Subcutaneous adipose tissue (tissue), 4 donors: ENCODE measurements around the gene GMEB2. TPM values are rescaled to one million over a fixed set of nuclear protein-coding genes. Genes with fewer than 3 reads are reported as not detected.

Experiments
- CTCF ChIP-seq: fragments of 450-650 bp; IDR thresholded peaks from one replicate; pipeline ENCODE4 v1.5.1; 2016; ENCODE audit warnings: low read depth, mild to moderate bottlenecking, control low read depth, antibody characterized with exemption, moderate library complexity
- total RNA-seq, 4 donors: library from RNA; depleted of rRNA; stranded (reverse); fragments of >200 nt; gene quantifications; one replicate each; pipeline ENCODE4 v1.1.0, GENCODE V29; 2016

Gene GMEB2, protein sequence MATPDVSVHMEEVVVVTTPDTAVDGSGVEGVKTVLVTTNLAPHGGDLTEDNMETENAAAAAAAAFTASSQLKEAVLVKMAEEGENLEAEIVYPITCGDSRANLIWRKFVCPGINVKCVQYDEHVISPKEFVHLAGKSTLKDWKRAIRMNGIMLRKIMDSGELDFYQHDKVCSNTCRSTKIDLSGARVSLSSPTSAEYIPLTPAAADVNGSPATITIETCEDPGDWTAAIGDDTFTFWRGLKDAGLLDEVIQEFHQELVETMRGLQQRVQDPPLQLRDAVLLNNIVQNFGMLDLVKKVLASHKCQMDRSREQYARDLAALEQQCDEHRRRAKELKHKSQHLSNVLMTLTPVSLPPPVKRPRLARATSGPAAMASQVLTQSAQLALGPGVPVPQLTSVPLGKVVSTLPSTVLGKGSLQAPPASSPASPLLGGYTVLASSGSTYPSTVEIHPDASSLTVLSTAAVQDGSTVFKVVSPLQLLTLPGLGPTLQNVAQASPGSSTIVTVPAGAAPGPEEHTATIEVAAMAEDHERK
- total RNA-seq: 10 to 100 TPM in 1 of 4 donors, 1 to 10 TPM in 3; 3.6 to 12.8 (median 5.1) TPM

DNA sequence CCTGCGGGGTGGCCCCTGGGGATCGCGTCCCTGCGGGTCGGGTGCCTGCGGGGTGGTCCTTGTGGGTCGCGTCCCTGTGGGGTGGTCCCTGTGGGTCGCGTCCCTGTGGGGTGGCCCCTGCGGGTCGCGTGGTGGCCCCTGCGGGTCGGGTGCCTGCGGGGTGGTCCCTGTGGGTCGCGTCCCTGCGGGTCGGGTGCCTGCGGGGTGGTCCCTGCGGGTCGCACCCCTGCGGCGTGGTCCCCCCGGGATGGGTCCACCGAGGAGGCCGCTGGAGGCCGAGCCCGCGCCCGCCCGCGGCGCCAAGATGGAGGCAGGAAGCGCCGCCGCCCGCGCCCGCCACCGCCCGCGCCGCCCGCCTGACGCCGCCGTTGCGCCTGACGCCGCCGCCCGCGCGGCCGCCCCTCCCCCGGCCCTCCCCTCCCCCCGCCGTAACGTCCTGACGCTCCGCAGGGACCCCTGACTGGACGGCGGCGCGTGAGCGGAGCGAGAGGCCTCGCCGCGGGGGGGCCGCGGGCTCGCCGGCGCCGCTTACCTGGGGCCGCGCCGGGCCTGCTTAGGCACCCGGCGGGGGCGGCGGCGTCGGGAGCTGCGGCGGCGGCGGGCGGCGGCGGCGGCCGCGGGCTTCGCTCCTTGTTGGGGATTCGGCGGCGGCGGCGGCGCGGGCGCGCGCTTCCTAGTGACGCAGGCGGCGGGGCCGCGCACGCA is at the start of gene GMEB2:
Gene GMEB2 (minus strand): TSS at position 678 of the 705 bp plus-strand sequence. CDS start 7,704 bp downstream, outside the sequence.
- no peak for TF ChIP-seq CTCF

GRCh38 chr20:63675681-63676368 is 48.9 kb upstream of the GMEB2 start:
- TF ChIP-seq CTCF: no peak

DNA sequence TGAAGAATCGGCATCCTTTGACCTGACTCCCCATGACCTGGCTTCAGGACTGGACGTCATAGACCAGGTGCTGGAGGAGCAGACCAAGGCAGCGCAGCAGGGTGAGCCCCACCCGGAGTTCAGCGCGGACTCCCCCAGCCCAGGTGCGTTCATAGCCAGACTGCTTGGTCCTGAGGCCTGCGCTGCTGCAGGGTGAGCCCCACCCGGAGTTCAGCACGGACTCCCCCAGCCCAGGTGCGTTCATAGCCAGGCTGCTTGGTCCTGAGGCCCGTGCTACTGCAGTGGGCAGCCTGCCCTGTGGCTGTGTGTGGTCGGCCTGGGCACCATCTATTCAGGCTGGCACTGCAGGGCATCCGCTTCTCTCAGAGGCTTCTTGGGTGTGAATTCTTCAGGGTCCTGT is 47.0 kb upstream of the GMEB2 start:
- no peak for TF ChIP-seq CTCF

- no peak for TF ChIP-seq CTCF
Observed at GRCh38 chr20:63672666-63673065, 45.8 kb upstream of the GMEB2 start.

- TF ChIP-seq CTCF: no peak
Observed at GRCh38 chr20:63668351-63668750, 41.5 kb upstream of the GMEB2 start.

DNA sequence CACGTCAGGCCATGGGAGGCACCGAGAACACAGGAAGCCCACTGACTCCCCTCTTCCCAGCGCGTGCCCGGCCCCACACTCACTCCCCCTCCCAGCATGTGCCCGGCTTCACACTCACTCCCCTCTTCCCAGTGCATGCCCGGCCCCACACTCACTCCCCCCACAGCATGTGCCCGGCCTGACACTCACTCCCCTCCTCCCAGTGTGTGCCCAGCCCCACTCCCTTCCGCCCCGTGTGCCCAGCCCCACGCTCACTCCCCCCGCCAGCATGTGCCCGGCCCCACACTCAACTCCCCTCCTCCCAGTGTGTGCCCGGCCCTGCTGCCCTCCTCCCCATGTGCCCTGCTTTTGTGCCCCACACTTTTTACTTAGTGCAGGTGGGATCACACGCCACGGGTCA is 41.0 kb upstream of the GMEB2 start:
- no peak for TF ChIP-seq CTCF
